Stimulated activated CD8-positive, alpha-beta memory T cell treated with anti-CD3 and anti-CD28 coated beads, Interleukin-2, amount 100 ng/mL, for 48 hours (primary cell): Measurements from ENCODE around the gene ADAM30.

Source experiments
- DNase-seq, 2 donors: peaks; one replicate each; pipeline ENCODE4 v3.0.0-alpha.2; 2020; ENCODE audit warnings: low read depth in 2 of 2

The ADAM30 gene

DNA sequence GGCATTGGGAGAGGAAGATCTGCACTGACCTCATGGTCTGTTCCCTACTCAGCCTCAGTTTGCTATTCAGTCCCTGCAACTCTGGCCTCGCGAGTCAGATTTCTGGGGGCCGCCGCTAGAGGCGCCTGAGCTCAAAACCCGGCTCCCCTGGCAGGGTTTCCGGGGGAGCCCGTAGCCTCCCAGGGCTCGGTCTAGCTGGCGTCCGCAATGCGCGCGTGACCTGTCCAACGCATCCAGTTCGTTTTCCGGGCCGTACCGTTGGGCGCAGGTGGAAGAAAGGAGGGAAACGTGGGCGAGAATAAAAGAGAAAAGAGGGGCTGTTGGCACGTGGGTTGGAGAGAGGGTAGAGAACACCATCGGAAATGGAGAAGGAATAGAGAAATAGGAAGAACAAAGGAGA, at the start of gene ADAM30:
ADAM30 (minus strand) TSS at position 213 of the 400 bp plus-strand sequence; CDS start at position 34, 179 bp downstream.
- DNase-seq: no peak

DNA sequence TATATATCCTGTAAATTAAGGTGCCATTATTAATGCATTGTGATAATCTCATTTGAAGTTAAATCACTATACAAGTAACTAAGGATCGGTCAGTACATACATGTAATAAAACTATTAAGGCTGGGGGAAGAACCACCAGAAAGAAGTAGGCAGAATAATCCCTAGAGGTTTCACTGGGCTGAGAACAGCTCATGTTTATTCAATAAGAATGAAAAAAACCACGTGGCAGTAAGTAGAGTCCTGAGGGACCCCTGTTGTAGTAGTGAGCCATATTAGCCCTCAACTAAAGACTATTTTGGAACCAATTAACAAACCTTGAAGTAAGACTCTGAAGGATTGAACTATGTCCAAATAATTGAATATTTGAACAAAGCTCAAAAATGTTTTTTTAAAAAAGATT, 46.9 kb upstream of the ADAM30 start:
- no peak for DNase-seq

DNA sequence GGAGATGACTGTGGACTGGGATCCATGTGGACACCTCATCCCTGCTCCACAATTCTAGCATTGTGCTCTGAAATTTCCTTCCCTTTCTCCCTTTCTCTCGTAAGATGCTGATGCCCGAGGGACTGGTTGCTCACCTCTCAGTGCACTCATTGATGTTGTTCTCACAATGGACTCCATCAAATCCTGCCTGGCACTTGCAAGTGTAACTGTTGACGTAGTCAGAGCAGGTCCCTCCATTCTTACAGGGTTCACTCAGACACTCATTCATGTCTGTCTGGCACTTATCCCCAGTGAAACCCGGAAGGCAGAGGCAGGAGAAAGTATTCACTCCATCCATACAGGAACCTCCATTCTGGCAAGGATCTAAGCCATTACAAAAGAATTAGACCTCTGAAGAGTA, 45.1 kb upstream of the ADAM30 start:
- no peak for DNase-seq

DNA sequence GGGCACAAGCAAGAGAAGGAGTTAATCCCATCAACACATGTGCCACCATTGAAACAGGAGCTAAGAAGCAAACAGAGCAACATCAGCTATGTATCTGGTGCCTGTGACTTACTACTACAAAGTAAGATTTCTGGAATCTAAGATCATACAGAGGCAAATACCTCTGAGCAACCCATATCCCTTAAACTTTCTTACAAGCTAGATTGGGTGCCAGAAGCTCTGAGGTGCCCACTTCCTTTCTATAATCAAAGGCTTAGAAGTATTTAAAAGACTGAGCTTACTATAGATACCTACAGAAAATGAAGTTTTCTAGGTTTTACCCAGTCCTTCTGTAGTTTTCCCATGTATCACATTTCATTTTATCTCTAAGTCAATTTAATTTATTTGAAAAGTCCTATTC, 44.4 kb upstream of the ADAM30 start:
- no peak for DNase-seq

DNA sequence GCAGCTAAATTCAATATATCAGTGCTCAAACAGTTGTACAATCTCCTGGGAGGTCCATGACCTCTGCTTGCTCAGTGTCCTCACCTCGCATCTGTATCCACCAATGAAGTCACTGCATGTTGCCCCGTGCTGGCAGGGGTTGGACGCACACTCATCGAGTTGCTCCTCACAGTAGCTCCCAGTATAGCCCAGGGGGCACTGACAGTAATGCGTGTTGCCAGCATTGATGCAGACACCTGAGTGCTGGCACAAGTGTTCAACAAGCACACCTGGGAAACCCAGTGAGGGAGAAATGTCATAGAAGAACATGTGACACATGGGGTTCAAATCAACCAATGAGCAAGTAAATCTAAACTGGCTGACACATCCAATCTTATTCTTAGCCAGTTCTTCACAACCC, 40.9 kb upstream of the ADAM30 start:
- DNase-seq: no peak

DNA sequence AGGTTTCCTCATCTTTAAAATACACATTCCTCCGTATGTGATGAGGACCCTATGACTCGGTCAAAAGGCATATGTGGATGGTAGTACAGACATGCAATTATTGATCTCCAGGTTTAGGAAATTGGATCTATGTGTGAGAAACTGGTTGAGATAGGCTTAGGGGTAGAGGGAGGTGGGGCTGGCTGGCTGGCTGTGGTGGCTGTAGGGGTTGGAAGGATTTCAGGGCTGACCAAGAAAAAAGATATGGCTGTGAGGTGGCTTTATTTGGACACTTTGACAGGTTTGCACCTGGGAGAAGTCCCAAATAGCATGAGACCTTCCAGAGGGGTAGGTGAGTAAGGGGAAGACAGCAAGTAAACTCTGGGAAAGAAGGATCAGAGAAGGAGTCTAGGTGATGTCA, 39.6 kb upstream of the ADAM30 start:
- DNase-seq: no peak

DNA sequence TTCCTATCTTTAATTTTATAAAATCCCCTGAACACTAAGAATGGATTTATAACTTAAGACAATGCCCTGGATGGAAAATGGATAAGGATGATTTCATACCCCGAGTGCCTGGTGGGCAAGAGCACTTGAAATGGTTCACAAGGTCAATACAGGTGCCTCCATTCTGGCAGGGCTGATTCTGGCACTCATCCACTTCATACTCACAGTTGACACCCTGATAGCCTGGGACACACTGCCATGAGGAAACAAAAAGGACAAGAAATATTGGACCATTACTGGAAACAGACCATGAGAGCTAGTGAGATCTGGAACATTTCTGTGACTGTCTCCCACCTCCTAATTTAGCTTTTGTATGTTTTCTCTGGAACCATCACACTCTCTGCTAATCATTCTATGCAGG, 39.1 kb upstream of the ADAM30 start:
- no peak for DNase-seq

DNA sequence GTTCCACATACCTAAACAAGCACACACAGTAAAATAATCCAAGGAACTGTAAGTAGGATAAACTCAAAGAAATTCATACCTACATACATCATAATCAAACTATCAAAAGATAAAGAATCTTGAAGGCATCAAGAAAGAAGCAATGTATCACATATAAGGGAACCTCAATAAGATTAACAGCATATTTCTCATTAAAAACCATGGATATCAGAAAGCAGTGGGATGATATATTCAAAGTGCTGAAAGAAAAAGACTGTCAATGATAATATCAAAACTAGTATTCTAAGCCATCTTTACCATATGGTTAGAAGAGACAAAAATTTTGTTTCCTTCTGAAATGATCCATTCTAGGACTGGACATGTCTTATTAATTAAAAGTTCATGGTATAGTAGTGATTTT, 37.1 kb upstream of the ADAM30 start:
- DNase-seq: no peak

DNA sequence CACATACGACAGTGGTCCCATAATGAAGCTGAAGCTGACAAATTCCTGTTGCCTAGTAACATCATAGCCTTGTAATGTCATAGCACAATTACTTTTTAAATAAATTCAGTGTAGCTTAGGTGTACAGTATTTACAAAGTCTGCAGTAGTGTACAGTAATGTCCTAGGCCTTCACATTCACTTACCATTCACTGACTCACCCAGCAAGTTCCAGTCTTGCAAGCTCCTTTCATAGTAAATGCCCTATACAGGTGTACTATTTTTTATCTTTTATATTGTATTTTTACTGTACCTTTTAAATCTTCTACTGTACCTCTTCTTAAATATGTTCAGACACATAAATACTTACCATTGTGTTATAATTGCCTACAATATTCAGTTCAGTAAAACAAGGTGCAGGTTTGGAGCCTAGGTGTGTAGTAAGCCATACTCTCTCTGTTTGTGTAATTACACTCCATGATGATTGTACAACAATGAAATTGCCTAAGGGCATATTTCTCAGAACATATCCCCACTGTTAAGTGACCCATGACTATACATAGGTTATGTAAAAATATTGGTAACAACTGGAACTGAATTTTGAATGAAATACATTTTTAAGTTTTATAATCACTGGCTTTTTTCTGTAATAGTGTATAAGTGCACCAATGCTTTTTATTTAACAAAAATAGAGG, 33.5 kb upstream of the ADAM30 start:
- no peak for DNase-seq

DNA sequence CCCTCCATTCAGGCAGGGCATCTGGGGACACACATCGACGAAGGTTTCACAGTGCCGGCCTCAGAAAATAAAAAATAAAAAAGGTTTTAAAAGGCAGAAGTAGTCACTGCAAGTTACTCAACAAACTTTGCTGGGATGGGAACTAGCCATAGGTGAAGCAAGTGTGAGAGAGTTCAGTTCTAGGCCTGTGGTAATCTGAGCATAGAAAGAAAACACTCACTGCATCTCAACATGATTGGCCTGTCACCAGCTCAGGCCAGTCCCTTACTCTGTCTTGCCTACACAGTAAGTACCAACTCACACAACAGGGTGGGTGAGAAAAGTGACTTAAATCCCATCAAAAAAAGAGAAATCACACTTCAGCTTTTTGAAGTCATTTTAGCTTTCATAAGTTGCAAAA, 30.2 kb upstream of the ADAM30 start:
- DNase-seq: no peak

DNA sequence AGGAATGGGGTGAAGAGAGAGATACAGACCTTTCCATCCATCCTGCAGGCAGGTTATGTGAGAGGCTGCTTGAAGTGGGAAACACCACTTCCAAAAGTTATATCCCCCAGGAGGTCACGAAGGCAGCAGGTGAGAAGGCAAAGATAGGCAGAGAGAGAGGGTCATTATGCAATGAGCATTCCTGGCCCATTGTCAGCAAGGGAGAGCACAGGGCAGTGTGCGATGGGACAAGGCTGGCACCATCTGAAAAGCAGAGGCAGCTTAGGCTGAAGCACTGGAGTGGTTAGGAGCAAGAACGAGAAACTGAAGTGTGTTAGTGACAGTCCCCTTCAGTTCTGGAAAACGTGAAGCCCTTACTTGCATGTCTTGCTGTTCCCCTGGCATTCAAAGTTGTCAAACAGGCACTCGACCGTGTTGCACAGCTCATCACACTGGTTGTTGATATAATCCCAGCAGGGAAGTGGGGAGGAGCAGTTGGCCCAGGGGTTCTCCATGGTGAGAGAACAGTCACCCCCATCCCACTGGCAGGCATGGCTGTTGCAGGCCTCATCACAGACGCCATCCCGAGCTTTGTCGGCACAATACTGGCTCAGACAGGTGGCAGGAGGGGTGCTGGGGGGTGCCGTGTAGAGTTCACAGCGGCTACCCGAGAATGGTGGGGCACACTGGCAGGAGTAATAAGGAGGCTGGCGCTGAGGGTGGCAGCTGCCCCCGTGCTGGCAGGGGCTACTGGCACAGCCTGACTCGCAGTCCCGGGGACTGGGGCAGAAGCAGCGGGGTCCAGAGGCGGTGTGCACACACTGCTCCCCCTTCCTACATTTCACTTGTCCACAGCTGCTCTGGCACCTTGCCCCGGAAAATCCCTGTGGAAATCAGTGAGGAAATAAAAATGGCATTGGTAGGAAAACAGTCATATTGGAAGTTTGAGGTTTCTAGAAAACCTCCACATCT, 28.9 kb upstream of the ADAM30 start:
- no peak for DNase-seq

DNA sequence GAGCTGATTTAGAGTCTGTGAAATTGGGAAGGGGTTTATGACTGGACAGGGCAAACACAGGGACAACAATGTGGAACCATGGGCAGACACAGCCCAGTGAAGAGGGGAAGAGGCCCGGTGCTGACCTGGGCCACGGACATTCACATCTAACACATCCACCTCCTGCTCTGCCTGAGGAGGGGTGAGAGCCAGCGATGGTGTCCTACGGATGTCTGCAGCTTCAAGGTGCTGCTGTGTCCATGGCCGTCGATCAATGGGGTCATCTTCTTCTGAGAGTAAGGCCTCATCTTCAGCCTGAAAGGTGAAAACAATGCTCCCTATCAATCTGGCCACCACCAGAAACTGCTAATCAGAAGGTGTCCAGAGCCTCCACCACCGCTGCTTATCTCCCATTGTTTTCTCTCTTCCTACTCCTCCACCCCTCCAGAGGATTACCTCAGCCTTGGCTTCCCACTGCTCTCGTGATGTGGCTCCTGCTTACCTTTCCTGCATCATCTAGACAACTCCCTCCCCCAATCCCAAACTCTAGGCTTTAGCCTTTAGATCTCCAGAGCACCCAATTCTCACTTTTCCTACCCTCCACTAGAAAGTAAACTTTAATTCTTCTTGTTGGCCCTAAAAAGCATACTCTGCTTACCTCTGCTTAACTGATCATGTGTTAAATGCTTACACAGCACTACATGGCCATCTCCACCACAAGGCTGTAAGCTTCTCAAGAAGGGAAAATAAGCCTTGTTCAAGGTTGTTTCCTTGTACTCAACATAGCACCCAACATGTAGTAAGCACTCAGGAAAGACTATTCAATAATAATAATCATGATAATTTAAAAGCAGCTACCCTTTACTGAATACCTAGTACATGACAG, 24.0 kb upstream of the ADAM30 start:
- DNase-seq: no peak

DNA sequence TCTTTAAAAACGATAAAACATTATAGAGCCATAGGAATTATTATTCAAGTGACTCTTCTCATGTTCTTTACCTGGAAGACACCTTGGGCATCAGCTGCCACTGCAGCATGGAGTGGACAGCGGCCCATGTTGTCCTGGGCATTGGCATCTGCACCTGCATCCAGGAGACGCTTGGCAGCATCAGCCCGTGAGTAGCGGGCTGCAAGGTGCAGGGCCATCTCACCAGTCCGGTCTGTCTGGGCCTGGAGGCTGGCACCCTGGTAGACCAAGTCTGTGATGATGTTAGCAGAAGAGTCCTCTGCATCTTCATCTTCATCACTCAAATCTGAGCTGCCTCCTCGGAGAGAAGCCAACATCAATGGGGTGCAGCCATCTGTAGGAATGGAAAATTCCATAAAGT, 22.9 kb upstream of the ADAM30 start:
- DNase-seq: no peak

DNA sequence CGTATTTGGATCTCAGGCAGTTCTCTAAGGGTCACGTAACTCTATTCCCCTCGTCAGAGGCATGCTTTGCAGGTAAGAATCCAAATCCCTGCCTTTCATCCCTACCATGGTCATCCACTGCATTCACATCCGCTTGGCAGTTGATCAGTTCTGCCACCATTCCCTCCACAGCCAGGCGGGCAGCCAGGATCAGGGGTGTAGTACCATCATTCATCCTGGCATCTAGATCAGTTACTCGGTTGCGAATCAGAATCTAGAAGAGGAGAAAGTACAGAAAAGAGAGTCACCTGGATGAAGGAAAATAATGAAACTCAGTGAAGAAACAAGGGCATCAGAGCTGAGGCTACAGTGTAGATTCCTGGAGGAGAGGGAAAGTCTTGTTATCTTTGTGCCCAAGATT, 22.0 kb upstream of the ADAM30 start:
- DNase-seq: no peak

DNA sequence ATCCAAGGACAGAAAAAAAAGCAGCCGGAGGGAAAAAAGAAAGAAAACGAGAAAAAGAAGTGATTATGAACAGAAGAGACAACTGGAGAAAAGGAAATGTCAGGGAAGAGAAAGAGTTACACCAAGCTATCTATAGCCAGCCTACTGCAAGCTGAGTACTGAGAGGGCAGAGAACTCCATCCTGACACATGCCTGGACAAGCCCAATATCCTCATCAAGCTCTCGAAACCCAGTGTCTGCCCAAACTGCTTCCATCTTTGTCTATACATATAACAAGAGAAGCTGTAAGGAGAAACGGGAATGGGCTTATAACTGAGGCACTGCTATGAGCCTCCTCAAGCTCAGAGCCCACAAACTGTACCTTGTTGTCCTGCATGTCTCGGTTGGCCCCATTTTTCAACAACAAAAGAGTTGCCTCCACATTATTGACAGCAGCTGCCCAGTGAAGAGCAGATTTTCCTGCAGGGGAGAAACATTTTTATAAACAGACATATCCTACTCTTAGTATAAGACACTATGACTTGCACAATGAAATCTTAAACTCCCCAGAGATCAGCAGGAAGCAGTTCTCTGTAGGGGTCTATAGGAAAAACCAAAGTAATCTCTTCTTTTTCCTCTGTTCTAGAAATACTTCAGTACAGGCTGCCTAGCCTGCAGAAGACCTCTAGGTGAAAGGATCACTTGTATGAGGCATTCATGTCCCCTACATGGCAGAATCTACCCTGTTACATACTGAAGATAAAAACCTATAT, 21.2 kb upstream of the ADAM30 start:
- no peak for DNase-seq

DNA sequence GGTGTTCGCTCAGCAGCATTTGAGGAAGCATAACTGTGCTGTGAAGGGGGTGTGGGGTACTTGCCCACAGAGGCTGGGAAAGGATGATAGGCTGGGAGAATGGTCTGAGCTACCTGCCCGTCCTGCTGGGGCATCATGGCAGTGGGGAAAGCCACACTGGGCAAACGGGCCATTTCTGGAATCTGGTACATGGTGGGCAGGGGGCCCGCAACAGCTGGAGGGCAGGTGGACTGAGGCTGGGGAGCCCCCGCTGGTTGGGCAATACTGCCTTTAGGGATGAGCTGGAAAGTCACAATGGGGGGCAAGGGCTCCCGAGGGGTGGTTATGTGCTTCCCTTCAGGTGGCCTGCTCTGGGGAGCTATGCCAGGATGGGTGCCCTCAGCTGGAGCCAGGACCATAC, 19.2 kb upstream of the ADAM30 start:
- no peak for DNase-seq

DNA sequence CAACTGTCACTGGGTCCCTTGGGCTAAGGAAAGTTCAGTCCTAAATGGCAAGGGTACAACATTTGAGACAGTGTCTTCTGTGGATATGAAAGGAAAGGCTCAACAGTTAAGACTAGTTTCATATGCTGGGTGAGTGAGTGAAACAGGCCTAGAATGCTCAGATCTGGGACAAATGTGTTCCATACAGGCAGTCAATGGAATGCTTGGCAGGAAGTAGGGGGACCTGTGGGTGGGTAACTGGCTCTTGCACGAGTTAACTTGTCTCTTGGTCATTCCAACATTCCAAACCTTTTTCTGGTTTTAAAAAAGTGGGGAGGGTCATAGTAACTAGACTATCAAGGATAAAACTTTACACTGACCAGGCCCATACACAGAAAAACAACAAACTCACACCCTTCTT, 17.8 kb upstream of the ADAM30 start:
- DNase-seq: no peak

DNA sequence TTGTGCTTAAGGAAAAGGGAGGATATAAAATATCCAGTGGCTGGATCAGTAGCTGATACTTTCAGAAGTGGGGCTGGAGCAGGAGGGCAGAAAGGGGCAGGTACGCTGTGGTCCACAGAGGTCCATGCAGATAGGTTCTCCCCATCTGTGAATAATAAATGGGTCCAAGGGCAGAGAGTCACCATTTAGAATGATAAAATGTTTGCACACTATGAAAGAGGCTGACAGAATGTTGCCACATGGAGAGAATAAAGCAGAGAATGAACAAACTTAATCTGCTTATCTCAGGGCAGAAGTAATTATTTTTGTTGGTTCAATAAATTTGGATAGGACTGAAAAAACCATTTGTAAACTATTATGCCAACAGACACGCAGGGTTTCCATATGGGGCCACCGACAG, 16.6 kb upstream of the ADAM30 start:
- no peak for DNase-seq

DNA sequence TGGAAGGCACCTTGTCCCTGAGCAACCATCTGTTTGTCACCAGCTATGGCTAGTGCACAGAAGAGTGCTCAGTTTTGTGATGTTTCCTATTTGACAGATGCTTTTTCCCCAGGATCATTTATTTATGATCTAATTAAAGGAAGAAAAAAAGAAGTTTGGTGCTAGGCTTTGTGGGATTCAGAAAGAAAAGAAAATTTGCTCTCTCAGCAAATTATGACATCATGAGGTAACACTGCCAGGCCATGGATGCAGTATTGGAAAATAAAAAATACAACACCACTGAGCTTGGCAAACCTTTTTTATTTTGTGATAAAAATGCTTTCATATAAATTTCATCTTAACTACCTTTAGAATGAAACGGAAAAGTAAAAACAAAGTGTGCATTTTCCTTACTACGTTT, 15.5 kb upstream of the ADAM30 start:
- DNase-seq: no peak

DNA sequence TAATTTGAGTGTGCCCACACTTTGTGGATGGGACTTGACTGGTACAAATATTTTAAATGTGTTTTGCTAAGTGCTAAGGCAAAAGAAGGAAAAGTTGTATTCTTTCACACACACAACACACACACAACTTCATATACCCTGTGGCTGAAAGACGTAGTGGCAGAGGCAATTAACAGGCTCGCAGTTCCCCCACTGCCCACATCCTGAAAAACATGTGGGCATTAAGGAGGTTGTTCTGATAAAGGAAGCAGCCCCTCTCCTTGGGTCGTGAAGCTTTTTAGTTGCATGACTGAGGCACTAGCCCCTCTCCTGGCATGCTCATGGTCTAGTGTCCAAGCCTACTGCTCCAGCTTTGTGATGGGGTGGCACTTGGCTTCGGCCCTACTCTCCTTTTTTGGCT, 14.3 kb upstream of the ADAM30 start:
- DNase-seq: no peak

DNA sequence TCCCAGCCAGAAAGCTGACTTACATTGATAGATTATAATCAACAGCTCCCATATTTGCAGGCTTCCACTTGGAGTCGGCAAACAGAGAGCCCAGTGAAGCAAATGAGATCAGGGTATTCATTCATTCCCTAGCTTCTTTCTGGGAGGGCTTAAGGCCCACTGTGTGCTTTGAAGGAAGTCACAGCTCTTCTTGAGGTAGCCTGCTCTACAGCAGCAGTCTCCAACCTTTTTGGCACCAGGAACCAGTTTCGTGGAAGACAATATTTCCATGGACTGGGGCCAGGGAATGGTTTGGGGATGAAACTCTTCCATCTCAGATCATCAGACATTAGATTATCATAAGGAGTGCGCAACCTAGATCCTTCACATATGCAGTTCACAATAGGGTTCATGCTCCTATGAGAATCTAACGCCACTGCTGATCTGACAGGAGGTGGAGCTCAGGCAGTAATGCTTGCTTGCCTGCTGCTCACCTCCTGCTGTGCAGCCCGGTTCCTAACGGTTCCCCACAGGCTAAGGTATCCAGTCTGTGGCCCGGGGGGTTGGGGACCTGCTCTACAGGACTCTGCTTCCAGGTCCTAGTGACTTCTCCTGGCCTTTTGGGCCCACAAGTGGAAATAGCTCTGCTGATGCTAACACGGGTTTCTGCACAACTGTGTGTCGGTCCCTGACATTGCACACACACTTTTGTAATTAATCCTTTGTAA, 13.7 kb upstream of the ADAM30 start:
- no peak for DNase-seq
